ENCODE results near the gene MAPK9. TPM values are rescaled to one million over a fixed set of nuclear protein-coding genes. Genes with fewer than 3 reads are reported as not detected.
A peak's percentile ranks its signal among the peaks of the same experiment; 100 is the strongest.

MAPK9 gene
- 10 to 100 TPM; 39.5 to 45.7 (median 41.4) TPM for total RNA-seq
- polyA plus RNA-seq: 10 to 100 TPM; 20.5 to 31.2 (median 27.3) TPM

DNA sequence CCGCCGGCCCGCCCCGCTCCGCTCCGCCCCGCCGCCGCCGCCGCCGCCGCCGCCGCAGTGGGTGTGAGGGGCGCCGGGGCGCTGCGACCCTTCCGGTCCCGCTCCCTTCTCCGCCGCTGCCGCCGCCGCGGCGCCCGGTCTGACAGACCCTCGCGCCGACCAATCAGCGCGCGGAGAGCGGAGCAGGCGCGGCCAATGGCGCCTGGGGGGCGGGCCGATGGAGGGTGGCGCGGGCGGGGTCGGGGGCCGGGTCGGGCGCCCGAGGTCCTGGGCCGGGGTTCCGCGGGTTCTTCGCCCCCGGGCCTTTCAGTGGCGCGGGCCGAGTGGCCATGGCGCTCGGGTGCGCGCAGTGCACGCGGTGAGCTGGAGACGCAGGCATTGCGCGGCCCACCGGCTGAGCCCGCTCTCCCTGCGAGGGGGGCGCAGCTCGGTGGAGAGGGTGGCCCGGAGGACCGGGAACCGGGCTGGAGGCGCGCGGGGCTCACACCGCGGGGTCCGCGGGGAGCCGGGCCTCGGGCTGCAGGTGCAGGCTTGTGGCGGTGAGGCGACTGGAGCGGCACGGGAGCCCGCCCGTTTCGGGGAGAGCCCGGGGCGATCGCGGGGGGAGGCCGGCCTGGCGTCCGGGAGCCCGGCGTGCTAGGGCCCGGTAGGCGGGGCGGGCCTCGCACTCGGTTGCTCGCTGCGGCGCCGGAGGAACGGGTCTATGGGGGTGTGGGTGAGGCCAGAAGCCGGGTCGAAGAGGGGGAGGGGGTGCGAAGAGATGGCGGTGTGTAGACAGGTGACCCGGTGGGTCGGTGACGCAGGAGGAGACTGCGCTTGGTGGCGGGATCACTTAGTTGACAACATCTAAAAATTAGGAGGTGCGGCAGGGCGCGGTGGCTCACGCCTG is at the start of gene MAPK9:
TSS of gene MAPK9 (minus strand) at position 141 of the 889 bp plus-strand sequence. CDS start 11,522 bp downstream, outside the sequence.
- DNase-seq: peak; percentile 88
- intact Hi-C loops (cut with DNase I): loop anchor here (1.0 to 5.0 kb wide), 2 partner anchors 61 to 200 kb away; partner anchors contain the start of genes CNOT6 and GFPT2

DNA sequence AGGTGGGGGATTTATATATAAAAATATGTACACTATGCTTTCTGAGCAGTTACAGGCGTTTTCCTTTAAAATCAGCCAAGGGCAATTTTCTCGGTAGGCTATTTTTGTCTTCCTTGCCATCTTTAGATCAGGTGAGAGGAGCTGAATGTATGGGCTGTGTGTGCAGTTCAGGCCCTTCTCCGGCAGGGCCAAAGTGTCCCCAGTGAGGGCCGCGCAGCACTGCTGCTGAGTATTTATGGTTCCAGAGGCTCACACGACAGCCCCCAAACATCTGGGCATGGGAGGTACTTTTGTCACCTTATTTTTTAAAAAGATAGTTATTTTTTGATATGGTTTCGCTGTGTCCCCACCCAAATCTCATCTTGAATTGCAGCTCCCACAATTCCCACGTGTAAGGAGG is 49.7 kb upstream of the MAPK9 start:
- no peak overlapping the region for H3K4me3 ChIP-seq

More for the DNA sequence above, at the start of gene MAPK9:
- Histone ChIP-seq H3K27me3 (no peaks in the 10 kb centered on the region), H3K4me3 (peak within 1 kb of the TSS; percentile 85 to 99 (median 93)), H3K27ac (peak within 1 kb of the TSS; percentile 86 to 97 (median 96)), H3K36me3 (no peaks in the 10 kb centered on the region), H3K4me1 (peaks cover 0 to 39% (median 20%) of the 10 kb centered on the region in 4 donors), H3K9me3 (no peaks in the 10 kb centered on the region)
- 0 to 1% methylated on average over 122 of the region's 122 CpGs for WGBS, 2 donors
- TF ChIP-seq POLR2AphosphoS5 (IDR thresholded peaks at IDR 0.05) (peak in 2 of 4 donors; percentile 64 to 65), POLR2A (IDR thresholded peaks at IDR 0.05) (no peak)

DNA sequence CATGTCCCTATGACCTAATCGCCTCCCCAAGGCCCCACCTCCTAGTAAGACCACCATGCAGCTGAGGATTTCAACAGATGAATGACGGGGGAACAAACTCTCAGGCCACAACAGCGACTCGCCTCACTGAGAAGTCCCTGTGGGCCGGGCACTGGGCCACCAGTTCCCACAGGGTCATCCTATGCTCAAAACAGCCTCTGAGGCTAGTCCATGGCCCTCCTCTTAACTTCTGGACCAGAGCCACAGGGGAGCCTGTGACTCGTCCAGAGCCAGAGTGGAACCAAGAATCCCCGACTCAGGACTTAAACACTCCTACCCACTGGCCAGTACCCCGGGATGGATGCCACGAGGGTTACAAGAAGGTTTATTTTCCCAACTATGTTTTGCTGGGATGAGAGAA is 49.0 kb upstream of the MAPK9 start:
- TF ChIP-seq, protein P1, sequence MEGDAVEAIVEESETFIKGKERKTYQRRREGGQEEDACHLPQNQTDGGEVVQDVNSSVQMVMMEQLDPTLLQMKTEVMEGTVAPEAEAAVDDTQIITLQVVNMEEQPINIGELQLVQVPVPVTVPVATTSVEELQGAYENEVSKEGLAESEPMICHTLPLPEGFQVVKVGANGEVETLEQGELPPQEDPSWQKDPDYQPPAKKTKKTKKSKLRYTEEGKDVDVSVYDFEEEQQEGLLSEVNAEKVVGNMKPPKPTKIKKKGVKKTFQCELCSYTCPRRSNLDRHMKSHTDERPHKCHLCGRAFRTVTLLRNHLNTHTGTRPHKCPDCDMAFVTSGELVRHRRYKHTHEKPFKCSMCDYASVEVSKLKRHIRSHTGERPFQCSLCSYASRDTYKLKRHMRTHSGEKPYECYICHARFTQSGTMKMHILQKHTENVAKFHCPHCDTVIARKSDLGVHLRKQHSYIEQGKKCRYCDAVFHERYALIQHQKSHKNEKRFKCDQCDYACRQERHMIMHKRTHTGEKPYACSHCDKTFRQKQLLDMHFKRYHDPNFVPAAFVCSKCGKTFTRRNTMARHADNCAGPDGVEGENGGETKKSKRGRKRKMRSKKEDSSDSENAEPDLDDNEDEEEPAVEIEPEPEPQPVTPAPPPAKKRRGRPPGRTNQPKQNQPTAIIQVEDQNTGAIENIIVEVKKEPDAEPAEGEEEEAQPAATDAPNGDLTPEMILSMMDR (IDR thresholded peaks at IDR 0.05): no peak
- TF ChIP-seq POLR2A (IDR thresholded peaks at IDR 0.05): no peak
- peaks cover 0 to 12% (median 6%) of the 10 kb centered on the region in 4 donors for H3K36me3 ChIP-seq
- H3K4me1 ChIP-seq: peaks cover 0 to 23% (median 19%) of the 10 kb centered on the region in 4 donors
- 85 to 87% methylated on average over 9 of the region's 9 CpGs for WGBS, 2 donors
- intact Hi-C loops (cut with DNase I): no loop called here
- DNase-seq: no peak
- no peaks in the 10 kb centered on the region for H3K9me3 ChIP-seq
- H3K4me3 ChIP-seq: no peak overlapping the region
- no peaks in the 10 kb centered on the region for H3K27me3 ChIP-seq
- no peak overlapping the region for H3K27ac ChIP-seq

More for the DNA sequence above, 49.7 kb upstream of the MAPK9 start:
- DNase-seq: no peak
- WGBS, 2 donors: 88 to 90% methylated on average over 8 of the region's 8 CpGs
- TF ChIP-seq, protein P1 (IDR thresholded peaks at IDR 0.05): no peak
- TF ChIP-seq POLR2A (IDR thresholded peaks at IDR 0.05): no peak
- TF ChIP-seq POLR2AphosphoS5 (IDR thresholded peaks at IDR 0.05): no peak
- TF ChIP-seq EP300 (IDR thresholded peaks at IDR 0.05): no peak
- Histone ChIP-seq H3K27ac (no peak overlapping the region), H3K4me1 (peaks cover 0 to 21% (median 18%) of the 10 kb centered on the region in 4 donors), H3K36me3 (peaks cover 0 to 9% (median 2%) of the 10 kb centered on the region in 4 donors), H3K27me3 (no peaks in the 10 kb centered on the region), H3K9me3 (no peaks in the 10 kb centered on the region)
- intact Hi-C loops (cut with DNase I): no loop called here

DNA sequence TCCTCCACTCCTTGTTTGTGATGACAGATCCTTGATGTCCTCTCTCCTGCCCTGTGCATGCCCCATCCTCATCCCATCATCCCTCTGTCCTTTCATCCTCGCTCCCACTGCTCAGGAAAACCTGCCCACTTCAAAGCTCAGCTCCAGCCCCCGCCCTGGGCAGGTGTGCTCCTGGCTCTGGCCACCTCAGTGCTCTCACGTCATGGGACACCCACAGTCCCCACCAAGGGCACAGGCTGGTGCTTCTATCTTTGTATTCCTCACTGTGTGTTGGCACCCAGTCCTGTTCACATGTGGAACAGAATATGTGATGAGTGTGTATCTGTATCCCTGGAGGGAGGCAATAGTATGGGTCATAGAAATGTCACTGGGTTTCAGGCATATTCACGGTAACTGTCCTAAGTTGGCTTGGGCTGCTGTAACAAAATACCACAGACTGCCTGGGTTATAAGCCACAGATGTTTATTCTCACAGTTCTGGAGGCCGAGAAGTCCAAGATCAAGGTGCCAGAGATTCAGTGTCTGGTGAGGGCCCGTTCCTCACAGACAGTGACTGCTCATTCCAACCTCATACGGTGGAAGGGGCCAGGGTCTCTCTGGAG is 47.8 kb upstream of the MAPK9 start:
- Histone ChIP-seq H3K4me1 (peaks cover 0 to 25% (median 19%) of the 10 kb centered on the region in 4 donors), H3K27ac (no peak overlapping the region), H3K27me3 (no peaks in the 10 kb centered on the region), H3K36me3 (peaks cover 0 to 20% (median 6%) of the 10 kb centered on the region in 4 donors), H3K4me3 (no peak overlapping the region), H3K9me3 (no peaks in the 10 kb centered on the region)
- intact Hi-C loops (cut with DNase I): no loop called here
- WGBS, 2 donors: 81 to 85% methylated on average over 7 of the region's 7 CpGs
- TF ChIP-seq EP300 (IDR thresholded peaks at IDR 0.05) (no peak), POLR2AphosphoS5 (IDR thresholded peaks at IDR 0.05) (no peak), POLR2A (IDR thresholded peaks at IDR 0.05) (no peak)
- TF ChIP-seq, protein P1 (IDR thresholded peaks at IDR 0.05): no peak
- no peak for DNase-seq
